Natural killer cell treated with Interleukin-12 subunit alpha and Interleukin-12 subunit beta and Interleukin-15 and Interleukin-18, amount 100 ng/mL, for 72 hours (primary cell): Measurements from ENCODE around the gene CLCN7. TPM values are rescaled to one million over a fixed set of nuclear protein-coding genes. Genes with fewer than 3 reads are reported as not detected.

Experiments used
- ATAC-seq, 2 donors: fragments of 150-1000 bp; cut with Tn5 transposase in 1 of 2; sonication (Bioruptor Pico), chemical (Tn5 transposase) in 1 of 2; 2 replicates each; pipeline ENCODE4 v1.10.0; 2021
- DNase-seq: peaks from one replicate; pipeline ENCODE4 v3.0.0; 2022; ENCODE audit warnings: low spot score
- H3K27ac Mint-ChIP-seq, 2 donors: 1 replicate in 1 of 2; 2 replicates in 1 of 2; pipeline ENCODE4 v1.8.0; 2022; ENCODE audit warnings: mixed read lengths in 2 of 2, mild to moderate bottlenecking in 1 of 2, moderate library complexity in 1 of 2
- H3K27me3 Mint-ChIP-seq, 2 donors: 1 replicate in 1 of 2; 2 replicates in 1 of 2; pipeline ENCODE4 v1.8.0; 2022; ENCODE audit warnings: mixed read lengths in 2 of 2
- H3K36me3 Mint-ChIP-seq: one replicate; pipeline ENCODE4 v1.8.0; 2022; ENCODE audit warnings: mixed read lengths
- H3K4me1 Mint-ChIP-seq, 2 donors: 1 replicate in 1 of 2; 2 replicates in 1 of 2; pipeline ENCODE4 v1.8.0; 2022; ENCODE audit warnings: low read depth in 2 of 2, mixed read lengths in 2 of 2, mild to moderate bottlenecking in 1 of 2
- H3K4me3 Mint-ChIP-seq: one replicate; pipeline ENCODE4 v1.8.0; 2022; ENCODE audit warnings: mixed read lengths
- H3K9me3 Mint-ChIP-seq: 2 replicates; pipeline ENCODE4 v1.8.0; 2022; ENCODE audit warnings: mixed read lengths
- total RNA-seq, 2 donors: library from RNA; stranded (reverse); gene quantifications; one replicate each; pipeline ENCODE4 v1.2.3, GENCODE V29; 2022

CLCN7 gene
- total RNA-seq, 2 donors from 2014 or later: 52.2 to 73.5 TPM

DNA sequence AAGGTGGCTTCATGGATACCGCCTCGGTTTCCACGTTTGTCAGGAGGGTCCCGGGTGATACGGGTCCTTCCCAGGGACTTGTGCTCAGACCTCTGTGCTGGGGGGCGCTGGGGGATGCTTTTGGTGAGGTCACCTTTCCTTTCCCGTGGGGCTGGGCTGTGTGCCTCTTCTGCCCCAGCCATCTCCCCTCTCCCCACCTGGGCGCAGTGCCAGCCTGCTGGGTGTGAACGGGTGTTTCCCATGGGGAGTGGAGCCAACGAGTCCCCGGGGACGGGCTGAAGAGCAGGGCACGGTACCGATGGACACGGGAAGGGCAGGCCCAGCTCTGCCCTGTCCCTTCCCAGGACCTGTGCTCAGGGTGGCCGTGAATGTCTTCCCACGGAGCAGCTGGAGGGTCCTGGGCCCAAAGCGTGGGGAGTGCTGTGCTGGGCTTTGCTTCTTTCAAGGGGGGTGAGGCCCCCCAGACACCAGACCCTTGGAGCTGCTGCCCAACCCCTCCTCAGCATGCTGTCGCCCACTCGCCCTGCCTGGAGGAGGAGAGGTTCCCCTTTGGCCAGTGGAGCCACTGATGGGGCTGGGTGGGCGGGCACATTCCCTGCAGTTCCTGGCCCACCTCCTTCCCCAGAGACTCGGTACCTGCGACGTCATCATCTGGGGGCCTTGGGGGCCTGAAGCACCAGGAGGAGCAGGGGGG is 33.8 kb upstream of the CLCN7 start:
- H3K27me3 Mint-ChIP-seq: no peaks in the 10 kb centered on the region
- no peaks in the 10 kb centered on the region for H3K4me1 Mint-ChIP-seq

DNA sequence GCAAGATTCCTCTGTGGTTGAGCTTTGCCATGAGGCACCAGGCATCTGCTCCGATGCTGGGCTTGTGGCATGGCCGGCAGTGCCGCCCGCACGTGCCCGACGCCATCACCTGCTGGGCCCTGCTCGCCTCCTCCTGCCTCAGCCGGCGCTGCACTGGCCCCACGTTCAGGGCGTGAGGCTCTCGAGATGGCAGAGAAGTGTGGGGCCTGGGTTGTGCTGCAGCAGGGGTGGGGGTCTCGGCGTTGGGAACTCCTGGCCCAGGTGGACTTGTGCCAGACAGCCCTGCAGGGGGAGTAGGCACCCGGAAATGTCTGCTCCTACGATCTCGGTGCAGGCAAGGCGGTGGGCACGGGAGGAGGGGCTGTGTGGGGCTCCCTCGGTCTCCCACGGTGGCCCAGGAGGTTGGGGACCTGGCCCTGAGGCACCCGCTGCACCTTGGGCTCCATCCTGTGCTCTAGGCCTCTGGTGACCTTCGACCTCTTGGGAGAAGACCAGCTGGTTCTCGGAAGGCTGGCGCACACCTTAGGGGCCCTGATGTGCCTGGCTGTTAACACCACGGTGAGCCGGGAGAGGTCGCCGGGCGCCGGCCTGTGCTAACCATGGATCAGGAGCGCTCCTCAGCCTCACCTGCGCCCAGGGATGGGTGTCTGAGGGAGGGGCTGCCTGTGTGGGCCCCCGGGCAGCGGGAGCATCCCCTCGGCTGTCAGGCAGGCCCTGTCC is 31.8 kb upstream of the CLCN7 start:
- H3K27me3 Mint-ChIP-seq: no peaks in the 10 kb centered on the region
- H3K27ac Mint-ChIP-seq: no peak overlapping the region
- DNase-seq: no peak
- H3K36me3 Mint-ChIP-seq: no peaks in the 10 kb centered on the region
- no peaks in the 10 kb centered on the region for H3K4me1 Mint-ChIP-seq
- no peaks in the 10 kb centered on the region for H3K9me3 Mint-ChIP-seq
- ATAC-seq: no peak
- H3K4me3 Mint-ChIP-seq: no peak overlapping the region

More for the DNA sequence above, 33.8 kb upstream of the CLCN7 start:
- Mint-ChIP-seq H3K4me3 (no peak overlapping the region), H3K36me3 (peaks cover 4% of the 10 kb centered on the region), H3K9me3 (no peaks in the 10 kb centered on the region), H3K27ac (no peak overlapping the region)
- no peak for ATAC-seq
- no peak for DNase-seq

DNA sequence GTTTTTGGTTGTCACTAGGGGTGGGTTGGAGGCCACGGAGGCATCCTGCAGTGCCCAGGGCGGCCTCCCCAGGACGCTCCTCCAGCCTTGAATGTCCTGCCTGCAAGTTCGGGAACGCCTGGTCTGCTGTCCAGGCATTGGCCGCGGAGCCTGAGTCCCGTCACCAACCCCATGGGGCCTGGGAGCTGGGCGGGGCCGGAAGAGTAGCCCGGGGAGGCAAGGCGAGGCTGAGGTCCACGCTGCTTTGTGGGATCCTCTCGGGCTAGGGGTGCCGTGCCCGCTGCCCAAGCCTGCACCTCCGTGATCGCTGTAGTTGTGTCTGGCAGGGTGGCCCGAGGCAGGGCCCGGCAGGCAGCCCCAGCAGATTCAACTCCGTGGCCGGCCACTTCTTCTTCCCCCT is 31.1 kb upstream of the CLCN7 start:
- H3K27me3 Mint-ChIP-seq: no peaks in the 10 kb centered on the region
- no peaks in the 10 kb centered on the region for H3K36me3 Mint-ChIP-seq
- no peaks in the 10 kb centered on the region for H3K4me1 Mint-ChIP-seq
- H3K4me3 Mint-ChIP-seq: no peak overlapping the region
- H3K9me3 Mint-ChIP-seq: no peaks in the 10 kb centered on the region
- DNase-seq (no peak), ATAC-seq (no peak)
- no peak overlapping the region for H3K27ac Mint-ChIP-seq

DNA sequence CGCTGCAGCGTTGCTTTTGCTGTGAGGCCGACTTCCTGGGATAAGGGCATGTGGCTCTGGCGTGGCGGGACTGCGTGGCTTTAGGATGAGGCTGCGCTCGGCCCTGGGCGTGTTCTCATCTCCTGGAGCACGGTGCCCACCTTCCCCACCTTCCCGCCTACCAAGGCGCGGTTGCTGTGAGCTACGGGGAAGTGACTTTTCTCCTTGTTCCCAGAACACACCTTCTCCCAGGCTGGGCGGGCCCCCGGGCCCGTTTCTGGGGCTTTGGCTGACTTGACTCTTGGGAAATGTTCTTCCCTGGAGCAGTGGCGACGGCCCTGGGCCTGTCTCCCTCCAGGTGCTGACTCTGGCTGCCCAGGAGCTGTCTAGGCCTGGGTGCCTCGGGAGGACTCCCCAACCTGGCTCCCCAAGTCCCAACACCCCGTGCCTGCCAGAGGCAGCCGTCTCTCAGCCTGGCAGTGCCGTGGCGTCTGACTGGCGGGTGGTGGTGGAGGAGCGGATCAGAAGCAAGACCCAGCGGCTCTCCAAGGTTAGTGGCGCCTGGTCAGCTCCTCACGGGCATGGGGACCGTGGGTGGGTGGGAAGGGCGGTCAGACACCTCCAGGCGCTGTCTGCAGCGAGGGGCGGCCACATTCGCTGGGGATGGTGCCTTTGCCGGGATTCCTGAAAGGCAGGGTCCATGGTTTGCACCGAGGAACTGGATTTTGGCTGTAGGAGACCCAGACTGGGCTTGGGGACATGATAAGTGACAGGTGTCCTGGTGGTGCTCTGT is 30.4 kb upstream of the CLCN7 start:
- H3K27me3 Mint-ChIP-seq: no peaks in the 10 kb centered on the region
- H3K4me1 Mint-ChIP-seq: no peaks in the 10 kb centered on the region

DNA sequence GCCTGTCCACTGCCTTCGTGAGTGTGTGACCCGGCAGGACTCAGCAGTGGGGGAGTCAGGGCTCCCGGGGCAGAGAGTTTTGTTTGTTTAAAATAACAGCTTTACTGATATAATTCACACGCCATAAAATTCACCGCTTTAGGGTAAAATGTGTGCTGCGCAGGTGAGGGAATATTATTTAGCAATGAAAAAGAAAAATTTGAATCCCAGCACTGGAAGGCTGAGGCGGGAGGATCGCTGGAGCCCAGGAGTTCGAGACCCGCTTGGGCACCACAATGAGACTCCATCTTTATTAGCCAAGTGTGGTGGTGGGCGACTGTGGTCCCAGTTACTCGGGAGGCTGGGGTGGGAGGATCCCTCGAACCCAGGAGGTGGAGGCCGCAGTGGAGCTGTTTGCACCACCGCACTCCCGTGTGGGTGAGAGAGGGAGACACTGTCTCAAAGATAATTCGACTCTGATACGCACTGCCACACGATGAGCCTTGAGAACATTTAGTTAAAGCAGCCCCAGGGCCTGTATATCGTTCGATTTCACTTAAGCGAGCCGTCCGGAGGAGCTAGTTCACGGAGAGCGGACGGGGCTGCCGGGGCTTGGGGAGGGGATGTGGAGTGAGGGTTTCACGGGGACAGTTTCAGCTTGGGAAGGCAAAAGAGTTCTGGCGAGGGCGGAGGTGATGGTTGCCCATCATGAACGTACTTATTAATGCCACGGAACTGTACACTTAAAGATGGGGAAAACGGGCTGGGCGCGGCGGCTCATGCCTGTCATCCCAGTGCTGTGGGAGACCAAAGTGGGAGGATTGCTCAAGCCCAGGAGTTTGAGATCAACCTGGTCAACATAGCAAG is 28.5 kb upstream of the CLCN7 start:
- no peak overlapping the region for H3K4me3 Mint-ChIP-seq
- peak; percentile 58 for DNase-seq
- H3K36me3 Mint-ChIP-seq: no peaks in the 10 kb centered on the region
- no peaks in the 10 kb centered on the region for H3K27me3 Mint-ChIP-seq
- H3K27ac Mint-ChIP-seq: no peak overlapping the region
- H3K9me3 Mint-ChIP-seq: no peaks in the 10 kb centered on the region
- no peaks in the 10 kb centered on the region for H3K4me1 Mint-ChIP-seq
- ATAC-seq: no peak

More for the DNA sequence above, 30.4 kb upstream of the CLCN7 start:
- no peak overlapping the region for H3K4me3 Mint-ChIP-seq
- no peaks in the 10 kb centered on the region for H3K9me3 Mint-ChIP-seq
- no peak overlapping the region for H3K27ac Mint-ChIP-seq
- no peaks in the 10 kb centered on the region for H3K36me3 Mint-ChIP-seq
- ATAC-seq (no peak), DNase-seq (peak; percentile 25)

DNA sequence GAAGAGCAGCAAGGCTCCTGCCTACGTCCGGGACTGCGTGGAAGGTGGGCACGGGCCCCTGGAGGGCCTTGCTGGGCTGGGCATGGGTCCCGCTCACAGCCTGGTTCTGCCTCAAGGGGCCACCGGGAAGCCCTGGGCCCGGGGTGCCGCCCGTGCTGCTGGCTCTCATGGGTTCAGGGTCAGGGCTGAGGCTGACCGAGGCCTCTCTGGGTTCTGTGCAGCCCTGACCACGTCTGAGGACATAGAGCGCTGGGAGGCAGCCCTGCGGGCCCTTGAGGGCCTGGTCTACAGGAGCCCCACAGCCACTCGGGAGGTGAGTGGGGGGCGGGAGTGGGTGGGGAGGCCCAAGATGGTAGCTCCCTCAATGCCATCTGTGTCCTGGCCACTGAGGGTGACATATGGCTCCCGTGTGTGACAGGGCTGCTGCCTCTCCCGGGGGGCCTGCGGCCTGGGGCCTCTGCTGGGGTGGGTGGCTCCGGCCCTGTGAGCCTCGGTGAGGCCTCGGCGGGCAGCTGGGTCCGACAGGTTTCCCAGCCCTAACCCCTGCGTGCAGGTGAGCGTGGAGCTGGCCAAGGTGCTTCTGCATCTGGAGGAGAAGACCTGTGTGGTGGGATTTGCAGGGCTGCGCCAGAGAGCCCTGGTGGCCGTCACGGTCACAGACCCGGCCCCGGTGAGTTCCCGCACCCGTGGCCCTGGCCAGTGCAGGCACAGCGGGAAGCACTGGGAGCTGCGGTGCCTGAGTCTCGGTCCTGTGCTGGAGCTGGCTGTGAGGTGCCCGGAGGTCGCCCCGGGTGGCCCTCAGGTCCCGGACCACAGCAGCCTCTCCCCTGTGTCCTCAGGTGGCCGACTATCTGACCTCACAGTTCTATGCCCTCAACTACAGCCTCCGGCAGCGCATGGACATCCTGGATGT is 27.5 kb upstream of the CLCN7 start:
- no peak overlapping the region for H3K4me3 Mint-ChIP-seq
- no peaks in the 10 kb centered on the region for H3K4me1 Mint-ChIP-seq
- no peaks in the 10 kb centered on the region for H3K36me3 Mint-ChIP-seq
- H3K9me3 Mint-ChIP-seq: no peaks in the 10 kb centered on the region
- DNase-seq (peak; percentile 56), ATAC-seq (no peak)
- H3K27me3 Mint-ChIP-seq: no peaks in the 10 kb centered on the region
- H3K27ac Mint-ChIP-seq: no peak overlapping the region

DNA sequence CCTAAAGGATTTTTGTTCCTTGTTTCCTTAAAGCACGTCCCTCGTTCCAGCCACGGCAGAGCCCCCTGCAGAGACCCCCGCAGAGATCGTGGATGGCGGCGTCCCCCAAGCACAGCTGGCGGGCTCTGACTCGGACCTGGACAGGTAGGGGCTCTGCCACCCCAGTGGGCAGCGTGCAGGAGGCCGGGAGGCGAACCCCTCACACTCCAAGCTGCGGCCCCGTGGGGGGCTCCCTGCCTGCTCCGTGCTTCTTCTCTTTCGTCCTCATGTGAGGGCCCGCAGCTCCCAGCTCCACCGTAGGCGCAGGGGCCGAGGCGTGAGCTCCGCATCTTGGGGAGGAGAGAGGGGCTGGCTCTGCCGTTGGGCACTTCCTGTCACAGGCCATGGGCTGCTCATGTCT is 26.8 kb upstream of the CLCN7 start:
- DNase-seq (no peak), ATAC-seq (no peak)
- no peaks in the 10 kb centered on the region for H3K36me3 Mint-ChIP-seq
- H3K9me3 Mint-ChIP-seq: no peaks in the 10 kb centered on the region
- no peaks in the 10 kb centered on the region for H3K27me3 Mint-ChIP-seq
- H3K27ac Mint-ChIP-seq: no peak overlapping the region
- no peaks in the 10 kb centered on the region for H3K4me1 Mint-ChIP-seq
- no peak overlapping the region for H3K4me3 Mint-ChIP-seq

DNA sequence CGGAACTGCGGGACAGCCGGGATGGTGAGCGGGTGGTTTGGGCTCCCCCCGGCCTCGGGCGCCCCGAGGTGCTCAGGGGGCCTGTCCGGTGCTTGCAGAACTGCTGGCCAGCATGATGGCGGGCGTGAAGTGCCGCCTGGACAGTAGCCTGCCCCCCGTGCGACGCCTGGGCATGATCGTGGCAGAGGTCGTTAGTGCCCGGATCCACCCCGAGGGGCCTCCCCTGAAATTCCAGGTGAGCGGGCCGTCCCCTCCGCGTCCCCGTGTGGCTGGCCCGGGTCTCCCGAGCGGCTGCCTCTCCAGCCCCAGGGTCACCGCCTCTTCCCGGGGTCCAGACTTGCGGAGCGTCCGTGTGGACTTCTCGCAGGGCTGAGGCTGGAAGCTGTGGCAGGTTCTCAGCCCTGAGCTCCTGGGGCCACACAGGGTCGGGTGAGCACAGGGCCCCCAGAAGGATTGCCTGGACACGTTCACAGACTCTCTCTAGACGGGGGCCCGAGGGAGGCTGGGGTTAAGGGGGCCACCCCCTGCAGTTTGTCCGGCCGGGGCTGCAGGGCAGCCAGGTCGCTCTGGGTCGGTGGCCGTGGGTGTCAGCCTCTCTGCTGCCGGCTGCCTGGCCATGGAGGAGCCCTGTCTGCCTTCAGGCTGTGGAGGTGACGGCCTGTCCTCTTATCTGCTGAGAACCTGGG is 25.8 kb upstream of the CLCN7 start:
- Mint-ChIP-seq H3K36me3 (no peaks in the 10 kb centered on the region), H3K27me3 (no peaks in the 10 kb centered on the region), H3K4me1 (no peaks in the 10 kb centered on the region), H3K9me3 (no peaks in the 10 kb centered on the region), H3K4me3 (no peak overlapping the region), H3K27ac (no peak overlapping the region)
- DNase-seq (no peak), ATAC-seq (no peak)

DNA sequence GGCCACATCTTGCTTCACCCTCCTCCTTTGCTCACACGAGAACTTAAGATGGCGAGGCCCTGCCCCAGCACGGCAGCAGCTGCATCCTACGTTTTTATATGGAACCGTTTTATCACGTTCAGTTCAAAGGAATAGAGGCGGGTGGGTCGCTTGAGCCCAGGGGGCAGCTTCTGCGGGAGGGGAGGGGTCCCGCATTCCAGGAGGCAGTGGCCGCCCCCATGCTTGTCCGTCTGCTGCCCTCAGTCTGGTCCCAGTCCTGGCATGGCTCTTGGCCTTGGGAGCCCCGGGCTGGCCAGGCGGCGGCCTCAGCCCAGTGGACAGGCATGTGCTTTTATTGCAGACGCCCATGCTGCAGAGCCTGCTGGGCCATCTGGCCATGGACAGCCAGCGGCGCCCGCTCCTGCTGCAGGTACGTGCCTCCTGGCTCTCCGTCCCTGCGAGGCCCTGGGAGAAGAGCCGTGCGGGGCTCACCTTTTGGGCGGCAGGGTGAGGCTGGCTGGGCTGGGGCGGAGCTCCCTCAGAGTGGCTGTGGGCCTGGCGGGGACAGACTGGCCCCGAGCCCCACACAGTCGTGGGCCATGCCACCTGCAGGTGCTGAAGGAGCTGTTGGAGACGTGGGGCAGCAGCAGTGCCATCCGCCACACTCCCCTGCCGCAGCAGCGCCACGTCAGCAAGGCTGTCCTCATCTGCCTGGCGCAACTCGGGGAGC is 25.1 kb upstream of the CLCN7 start:
- H3K27ac Mint-ChIP-seq: no peak overlapping the region
- DNase-seq (no peak), ATAC-seq (no peak)
- H3K4me3 Mint-ChIP-seq: no peak overlapping the region
- no peaks in the 10 kb centered on the region for H3K27me3 Mint-ChIP-seq
- H3K4me1 Mint-ChIP-seq: no peaks in the 10 kb centered on the region
- no peaks in the 10 kb centered on the region for H3K36me3 Mint-ChIP-seq
- H3K9me3 Mint-ChIP-seq: no peaks in the 10 kb centered on the region

DNA sequence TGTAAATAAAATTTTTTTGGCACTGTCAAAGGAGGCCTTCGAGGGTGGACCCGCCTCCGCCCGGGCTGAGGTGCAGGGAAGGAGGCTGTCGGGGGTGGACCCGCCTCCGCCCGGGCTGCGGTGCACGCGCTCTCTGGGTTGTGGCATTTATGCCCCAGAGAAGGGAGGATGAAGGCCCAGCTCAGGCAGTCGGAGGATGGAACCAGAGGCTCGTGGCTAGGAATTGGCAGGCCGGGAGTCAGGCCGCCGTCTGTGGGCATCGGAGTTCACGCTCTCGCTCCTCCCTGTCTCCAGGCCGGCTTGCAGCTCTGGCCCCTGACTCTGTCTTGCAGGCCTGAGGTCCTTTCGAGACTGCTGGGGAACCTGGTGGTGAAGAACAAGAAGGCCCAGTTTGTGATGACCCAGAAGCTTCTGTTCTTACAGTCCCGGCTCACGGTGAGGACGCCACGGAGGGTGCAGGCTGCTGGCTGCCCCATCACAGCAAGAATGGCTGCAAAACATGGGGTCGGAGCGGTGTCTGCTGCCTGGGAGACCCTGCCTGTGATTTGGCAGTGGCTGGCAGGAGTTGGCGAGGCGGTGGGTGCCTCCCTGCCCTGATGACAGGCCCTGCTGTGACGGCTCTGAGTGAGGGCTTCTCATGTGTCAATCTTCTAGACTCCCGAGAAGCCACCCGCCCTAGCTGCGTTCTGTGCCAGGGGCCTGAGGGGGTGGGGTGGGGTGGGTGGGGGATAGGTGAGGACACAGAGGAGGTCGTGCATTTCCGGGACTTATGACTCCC is 24.3 kb upstream of the CLCN7 start:
- H3K27ac Mint-ChIP-seq: no peak overlapping the region
- no peaks in the 10 kb centered on the region for H3K9me3 Mint-ChIP-seq
- DNase-seq (no peak), ATAC-seq (no peak)
- H3K4me1 Mint-ChIP-seq: no peaks in the 10 kb centered on the region
- no peaks in the 10 kb centered on the region for H3K36me3 Mint-ChIP-seq
- H3K4me3 Mint-ChIP-seq: no peak overlapping the region
- no peaks in the 10 kb centered on the region for H3K27me3 Mint-ChIP-seq

DNA sequence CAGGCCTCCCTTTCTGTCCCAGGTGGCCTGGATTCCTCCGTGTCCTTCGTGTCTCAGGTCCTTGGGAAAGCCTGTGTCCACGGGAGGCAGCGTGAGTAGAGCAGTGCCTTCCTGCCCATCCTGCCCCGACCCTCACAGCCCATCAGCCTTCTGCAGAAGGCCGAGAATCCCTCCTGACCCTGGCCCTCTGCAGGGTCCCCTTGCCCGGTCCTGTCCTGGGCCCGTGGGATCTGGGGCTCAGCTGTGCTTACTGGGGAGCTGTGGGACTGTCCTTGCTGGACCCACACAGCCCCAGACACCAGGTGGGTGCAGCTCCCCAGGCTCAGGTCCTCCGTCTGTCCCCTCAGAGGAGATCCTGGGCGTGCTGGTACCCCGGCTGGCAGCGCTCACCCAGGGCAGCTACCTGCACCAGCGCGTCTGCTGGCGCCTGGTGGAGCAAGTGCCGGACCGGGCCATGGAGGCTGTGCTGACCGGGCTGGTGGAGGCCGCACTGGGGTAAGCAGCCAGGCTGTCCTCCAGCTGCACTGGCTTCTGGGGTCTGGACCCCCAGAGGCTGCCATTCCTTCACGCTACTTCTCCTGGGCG is 22.3 kb upstream of the CLCN7 start:
- ATAC-seq (no peak), DNase-seq (no peak)
- Mint-ChIP-seq H3K9me3 (no peaks in the 10 kb centered on the region), H3K4me1 (peaks cover 7 to 8% of the 10 kb centered on the region in 2 donors), H3K27ac (no peak overlapping the region), H3K36me3 (no peaks in the 10 kb centered on the region), H3K27me3 (no peaks in the 10 kb centered on the region), H3K4me3 (no peak overlapping the region)
